HG02884 (cell line): ENCODE data around the gene CALHM3.
"Not testable (repeated sequence)": the region's sequence is repeated elsewhere in the genome, so short reads cannot be mapped to it uniquely, and the experiment has no call there.

Source experiments
- ATAC-seq: cut with Tn5 transposase; IDR thresholded peaks from one replicate; pipeline ENCODE4 v1.9.1; 2021; ENCODE audit warnings: mild to moderate bottlenecking, moderate library complexity; ENCODE audit not compliant: unreplicated experiment

CALHM3 gene

DNA sequence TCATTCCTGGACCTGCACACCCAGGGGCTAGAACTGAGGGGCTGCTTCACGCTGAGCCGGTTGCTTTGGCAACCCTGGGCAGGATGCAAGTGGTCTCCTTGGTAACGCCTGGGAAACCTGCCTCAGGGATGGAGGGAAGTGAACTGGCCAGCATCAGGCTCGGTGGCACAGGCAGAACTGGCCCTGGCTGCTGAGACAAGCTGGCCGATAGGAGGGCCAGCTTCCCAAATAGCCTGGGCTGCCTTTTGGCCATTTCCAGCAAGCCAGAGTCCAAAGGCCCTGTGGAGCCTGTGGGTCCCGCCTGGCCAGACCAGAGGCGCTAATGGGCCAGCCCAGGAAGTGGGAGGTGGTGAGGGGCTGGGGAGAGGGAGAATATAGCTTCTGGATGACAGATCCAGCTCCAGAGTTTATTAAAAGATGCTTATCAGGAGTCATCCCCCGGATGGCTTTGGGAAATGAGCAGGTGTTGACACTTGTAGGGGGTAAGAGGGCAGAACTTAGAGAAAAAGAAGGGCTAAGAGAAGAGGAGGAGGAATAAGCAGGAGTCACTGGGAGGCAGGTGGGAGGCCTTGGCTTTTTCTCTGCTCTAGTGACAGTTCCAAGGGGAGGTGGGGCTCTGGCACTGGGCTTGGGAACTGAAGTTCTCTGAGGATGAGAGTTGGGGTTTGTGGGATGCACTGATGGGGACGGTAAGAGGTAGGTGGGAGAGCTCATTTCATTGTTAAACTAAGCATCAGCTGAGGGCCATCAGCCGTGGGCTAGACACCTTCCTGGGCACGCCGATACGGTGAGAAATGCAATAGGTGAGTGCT, 24.0 kb upstream of the CALHM3 start:
- ATAC-seq = no peak

- ATAC-seq = no peak
Measured at GRCh38 chr10:103501186-103501585, 22.1 kb upstream of the CALHM3 start.

GRCh38 chr10:103500481-103500880, 21.4 kb upstream of the CALHM3 start:
- ATAC-seq = no peak

GRCh38 chr10:103499881-103500280, 20.8 kb upstream of the CALHM3 start:
- no peak for ATAC-seq

DNA sequence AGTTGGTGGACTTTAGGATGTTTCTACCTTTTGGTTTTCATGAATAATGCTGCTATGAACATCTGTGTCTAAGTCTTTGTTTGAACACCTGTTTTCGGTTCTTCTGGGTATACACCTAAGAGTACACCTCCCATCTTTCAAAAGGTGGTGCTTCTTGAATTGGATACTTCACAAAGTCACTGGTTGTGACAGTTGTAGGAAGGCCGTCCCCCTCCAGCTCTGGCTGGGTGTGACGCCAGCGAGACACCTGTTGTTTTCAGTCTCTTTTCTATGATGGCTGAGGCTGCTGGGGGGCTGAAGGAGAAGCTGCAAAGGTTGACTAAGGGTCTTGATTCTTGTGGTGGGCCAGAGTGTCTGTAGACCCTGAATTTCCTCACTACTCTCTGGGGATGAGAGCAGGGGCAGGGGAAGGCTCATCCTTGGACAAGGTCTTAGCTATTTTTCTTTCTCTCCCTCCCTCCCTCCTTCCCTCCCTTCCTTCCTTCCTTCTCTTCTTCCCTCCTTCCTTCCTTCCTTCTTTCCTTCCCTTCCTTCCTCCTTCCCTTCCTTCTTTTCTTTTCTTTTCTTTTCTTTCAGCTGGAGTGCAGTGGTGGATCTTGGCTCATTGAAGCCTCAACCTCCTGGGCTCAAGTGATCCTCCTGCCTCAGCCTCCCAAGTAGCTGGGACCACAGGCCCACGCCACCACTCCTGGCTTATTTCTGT, 20.0 kb upstream of the CALHM3 start:
- no peak for ATAC-seq

DNA sequence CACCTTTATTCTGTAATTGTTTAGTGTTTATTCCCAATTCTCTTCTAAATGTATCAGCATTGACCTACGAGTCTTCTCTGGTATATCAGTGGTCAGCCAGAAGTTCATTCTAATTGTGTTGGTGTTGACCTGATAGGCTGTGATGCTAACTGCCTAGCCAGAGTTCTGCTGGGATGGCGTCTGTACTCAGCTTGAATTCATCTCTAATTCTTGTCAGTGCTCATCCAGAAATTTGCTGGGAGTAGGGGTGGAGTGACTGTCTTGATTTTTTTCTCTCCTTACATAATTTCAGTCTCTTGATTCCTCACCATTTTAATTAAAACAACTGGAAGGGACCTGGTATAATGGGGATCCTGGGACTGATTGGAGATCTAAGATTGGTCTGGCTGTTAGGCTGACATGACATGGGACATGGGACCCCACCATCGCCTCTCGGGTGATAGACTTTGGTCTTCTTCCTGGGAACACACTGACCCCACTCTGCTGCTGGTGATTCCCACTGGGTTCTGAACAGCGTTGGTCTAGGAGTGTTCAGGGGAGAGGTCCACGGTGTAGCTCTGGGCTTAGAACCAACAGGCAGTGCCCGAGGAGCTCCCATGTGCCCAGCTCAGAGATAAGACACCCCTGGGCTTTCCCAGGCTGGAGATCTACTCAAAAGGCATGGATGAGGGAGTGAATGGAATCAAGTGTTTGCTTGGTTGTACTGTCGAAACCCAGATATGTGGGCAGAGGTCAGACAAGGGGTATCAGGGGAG, 18.3 kb upstream of the CALHM3 start:
- no peak for ATAC-seq

DNA sequence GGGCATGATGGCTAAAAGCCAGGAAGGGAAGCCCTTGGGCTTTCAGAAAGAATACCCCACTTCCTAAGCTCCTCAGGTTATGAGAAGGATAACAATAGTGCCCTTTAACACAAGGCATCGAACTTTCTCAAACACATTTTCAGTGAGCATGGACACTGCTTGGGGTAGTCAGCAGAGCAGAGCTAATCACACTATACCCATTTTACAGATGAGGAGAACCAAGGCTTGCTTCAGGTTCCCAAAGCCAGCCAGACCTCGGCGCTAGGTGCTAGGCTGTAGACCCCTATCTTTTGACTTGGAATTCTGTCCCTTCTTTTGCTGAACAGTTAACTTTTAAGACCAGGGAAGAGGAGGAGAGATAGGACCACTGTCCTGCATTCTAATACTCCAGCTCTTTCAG, 16.3 kb upstream of the CALHM3 start:
- no peak for ATAC-seq

DNA sequence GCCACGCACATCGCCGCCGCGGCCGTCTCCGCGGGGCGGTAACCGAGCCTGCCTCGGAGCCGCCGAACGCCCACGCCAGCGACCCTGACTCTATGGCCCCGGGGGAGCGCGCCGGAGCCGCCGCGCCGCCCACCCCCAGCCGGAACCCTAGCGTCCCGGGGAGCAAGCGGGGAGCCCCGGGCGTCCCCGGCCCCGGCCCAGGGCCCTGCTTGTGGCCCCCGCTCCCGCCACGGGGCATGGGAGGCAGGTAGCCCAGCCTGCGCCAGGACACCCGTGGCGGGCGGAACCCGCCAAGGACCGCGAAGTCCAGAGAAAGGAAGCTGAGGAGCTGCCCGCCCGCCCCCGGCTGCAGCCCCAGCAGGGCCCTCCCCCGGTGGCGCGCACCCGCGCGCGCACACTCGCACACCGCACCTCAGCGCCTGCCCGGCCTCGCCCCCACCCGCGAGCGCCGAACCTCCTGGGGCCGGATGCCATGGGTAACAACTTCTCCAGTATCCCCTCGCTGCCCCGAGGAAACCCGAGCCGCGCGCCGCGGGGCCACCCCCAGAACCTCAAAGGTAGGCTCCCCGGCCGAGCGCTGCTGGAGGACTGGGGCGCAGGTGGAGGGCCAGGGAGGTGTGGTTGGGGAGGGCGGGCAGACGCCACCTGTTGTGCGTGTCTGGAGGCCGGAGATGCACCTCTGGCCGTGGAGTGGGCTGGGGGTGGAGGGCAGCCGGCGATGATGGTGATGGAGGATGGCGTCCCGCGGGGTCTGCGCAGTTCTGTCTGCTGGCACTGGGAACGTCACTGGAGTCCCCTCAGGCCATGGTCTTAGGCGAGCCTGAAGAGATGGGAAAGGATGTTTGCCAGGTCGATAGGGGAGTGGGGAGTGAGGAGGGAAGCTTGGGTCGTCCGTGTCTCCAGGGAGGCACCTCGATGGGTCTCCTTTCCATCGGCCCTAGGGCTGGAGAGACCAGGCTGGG, 15.2 kb upstream of the CALHM3 start:
- no peak for ATAC-seq

GRCh38 chr10:103493362-103493915, 14.4 kb upstream of the CALHM3 start, which contains the start of gene NEURL1:
NEURL1 (plus strand) TSS chr10:103493705; CDS start chr10:103494388, 683 bp downstream.
- ATAC-seq = no peak

- no peak for ATAC-seq
Measured at GRCh38 chr10:103492655-103493261, 13.7 kb upstream of the CALHM3 start.

DNA sequence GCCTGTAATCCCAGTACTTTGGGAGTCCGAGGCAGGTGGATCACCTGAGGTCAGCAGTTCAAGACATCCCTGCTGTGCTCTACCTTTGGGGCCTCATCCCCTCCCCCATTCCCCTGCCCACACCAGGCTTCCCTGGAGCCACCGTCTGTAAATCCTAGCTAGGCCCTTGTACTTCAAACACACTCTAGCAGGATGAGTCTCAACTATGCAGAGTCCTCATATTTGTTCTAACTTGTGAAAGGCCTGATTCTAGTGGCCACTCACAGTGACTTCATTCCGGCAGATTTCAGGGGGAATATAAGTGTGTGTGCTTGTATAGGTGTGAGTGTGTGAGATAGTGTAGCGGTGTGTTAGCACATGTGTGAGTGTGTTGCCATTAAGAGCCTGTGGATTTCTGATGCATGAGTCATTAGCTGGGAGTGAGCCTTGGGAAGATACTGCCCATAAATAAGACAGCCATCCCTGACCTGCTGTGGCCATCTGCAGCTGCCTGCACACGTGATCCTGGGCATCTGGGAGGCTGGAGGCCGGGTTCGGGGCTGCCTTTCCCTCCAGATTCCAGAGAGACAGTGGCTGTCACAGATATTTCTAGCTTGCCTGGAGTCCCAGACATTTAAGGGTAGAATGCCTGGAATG, 12.8 kb upstream of the CALHM3 start:
- no peak for ATAC-seq

DNA sequence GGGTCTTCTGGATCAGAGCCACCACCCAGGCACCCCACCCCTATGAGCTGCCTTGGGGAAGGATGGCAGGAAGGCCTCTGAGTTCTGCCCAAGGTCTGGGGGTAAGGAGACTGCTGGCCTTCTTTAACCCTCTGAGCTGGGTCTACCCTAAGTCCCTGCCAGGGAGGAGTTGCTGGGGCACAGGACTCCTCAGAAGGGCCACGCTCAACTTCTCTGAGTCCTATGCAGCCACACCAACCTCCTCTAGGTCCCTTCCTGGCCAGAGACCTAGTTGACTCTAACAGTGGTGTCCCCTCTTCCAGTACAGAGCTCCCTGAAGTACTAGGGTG, 11.9 kb upstream of the CALHM3 start:
- no peak for ATAC-seq

DNA sequence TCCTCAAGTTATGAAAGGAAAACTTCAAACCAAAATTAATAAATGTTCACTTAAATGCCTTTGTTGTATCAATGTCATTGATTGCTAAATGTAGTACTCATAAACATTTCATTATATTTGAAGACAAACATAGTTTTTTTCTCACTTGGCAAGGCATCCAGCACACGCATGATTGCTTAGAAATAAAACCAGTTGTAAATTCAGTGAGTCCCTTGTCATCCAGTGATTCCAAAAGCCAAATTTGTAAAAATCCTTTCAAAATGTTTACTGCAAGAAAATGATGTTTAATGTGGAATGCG, 8.3 kb upstream of the CALHM3 start:
- no peak for ATAC-seq

DNA sequence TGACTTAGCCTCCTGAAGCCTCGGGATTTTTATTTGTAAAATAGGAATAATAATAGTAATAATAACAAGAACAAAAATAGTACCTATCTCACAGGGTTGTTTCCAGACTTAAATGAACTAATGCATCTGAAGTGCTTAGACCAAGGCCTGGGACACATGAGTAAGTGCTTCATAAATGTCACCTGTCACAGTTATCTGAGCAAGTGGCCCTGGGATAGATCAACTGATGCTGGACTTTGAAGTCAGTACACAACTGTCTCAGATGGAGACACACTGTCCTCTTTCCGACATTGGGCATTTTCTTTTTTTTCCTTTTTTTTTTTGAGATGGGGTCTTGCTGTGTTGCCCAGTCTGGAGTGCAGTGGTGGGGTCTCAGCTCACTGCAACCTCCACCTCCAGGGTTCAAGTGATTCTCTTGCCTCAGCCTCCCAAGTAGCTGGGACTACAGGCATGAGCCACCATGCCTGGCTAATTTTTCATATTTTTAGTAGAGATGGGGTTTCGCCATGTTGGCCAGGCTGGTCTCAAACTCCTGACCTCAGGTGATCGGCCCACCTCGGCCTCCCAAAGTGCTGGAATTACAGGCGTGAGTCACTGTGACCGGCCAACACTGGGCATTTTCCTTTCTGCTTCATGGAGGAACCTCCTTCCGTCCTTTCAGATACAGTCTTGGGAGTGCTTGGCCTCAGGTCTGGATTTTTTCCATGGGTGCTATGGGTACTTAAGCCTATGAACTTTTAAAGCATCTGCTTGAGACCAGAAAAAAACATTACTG, 7.8 kb upstream of the CALHM3 start:
- not testable (repeated sequence) for ATAC-seq

DNA sequence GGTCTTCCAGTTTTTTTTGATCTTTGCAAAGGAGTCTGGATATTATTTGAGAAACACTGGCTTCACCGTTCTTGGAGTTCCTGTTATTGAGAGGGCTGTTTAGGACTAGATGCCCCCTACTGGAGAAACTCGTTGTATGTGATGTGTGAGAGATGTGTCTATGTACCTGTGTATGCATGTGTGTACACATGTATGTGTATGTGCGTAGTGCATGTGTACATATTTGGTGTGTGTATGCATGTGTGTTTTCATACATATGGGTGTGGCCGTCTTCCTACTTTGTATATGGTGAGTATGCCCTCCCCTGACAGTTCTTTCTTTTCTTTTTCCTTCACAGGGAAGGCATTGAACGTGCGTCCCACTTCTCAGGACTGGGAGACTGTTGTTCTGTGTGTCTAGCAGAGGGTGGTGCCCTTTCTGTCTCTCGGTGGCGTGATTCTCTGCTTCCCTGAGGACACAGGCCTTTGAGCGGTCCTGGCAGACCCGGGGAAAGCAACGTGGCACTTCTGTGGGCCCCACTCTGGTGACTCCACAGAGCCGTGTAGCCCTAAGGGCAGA, 3.0 kb upstream of the CALHM3 start:
- ATAC-seq = no peak

DNA sequence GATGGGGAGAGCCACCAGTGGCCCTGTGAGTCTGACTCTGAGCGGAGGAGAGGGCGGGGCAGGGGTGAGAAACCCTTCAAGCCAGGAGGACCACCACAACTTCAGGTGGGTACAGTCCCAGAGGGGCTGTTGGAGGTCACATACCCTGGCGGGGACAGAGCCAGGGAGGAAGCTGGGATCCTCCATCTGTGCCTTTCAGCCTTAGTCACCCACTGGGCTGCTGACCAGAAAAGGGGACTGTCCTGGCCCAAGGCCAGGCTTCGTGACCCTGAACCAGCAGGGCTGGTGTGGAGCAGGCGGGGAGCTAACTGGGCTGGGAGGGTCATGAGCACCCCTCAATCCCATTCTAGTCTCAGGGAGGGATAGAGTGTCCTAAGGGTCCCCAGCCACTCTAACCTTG, 1.5 kb upstream of the CALHM3 start:
- ATAC-seq = no peak

DNA sequence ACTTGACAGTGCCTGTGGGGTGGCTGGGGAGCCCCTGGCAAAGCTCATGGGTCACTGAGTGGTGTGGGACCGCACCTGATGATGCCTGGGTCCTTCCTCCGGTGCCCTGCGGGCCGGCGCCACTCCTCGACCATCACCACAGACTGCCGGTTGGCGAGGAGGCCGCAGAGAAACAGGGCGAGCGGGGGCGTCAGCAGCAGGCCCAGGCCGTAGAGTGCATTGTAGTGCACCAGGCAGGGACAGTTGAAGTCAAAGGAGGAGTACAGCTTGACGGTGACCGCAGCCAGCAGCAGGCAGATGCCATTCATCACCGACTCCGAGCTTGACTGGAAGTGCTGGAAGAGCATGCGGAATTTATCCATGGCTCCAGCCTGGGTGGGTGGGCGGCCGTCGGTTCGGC, 369 bp downstream of the CALHM3 start:
- no peak for ATAC-seq

- no peak for ATAC-seq
Measured at GRCh38 chr10:103476046-103476768, 2.8 kb downstream of the CALHM3 start.
